Loucy (cell line): Measurements from ENCODE around the gene SYNDIG1.

ENCODE experiments used
- H2AFZ ChIP-seq: fragments of 200-600 bp; sonication (generic); 2 replicates; pipeline ENCODE4 v1.6.0; 2016; ENCODE audit warnings: antibody characterized with exemption, mild to moderate bottlenecking, low read length, moderate library complexity
- H3F3A ChIP-seq: fragments of 200-600 bp; 2 replicates; pipeline ENCODE4 v1.6.0; 2016; ENCODE audit warnings: antibody characterized with exemption, low read depth, mild to moderate bottlenecking
- H3K27me3 ChIP-seq: fragments of 200-600 bp; sonication (generic); 2 replicates; pipeline ENCODE4 v1.6.1; 2014; ENCODE audit warnings: low read length, mild to moderate bottlenecking; ENCODE audit not compliant: insufficient read depth, poor library complexity, severe bottlenecking
- H3K36me3 ChIP-seq: fragments of 200-600 bp; sonication (generic); 2 replicates; pipeline ENCODE4 v1.6.1; 2016; ENCODE audit warnings: low read length; ENCODE audit not compliant: insufficient read depth
- H3K4me1 ChIP-seq: fragments of 200-600 bp; sonication (generic); 2 replicates; pipeline ENCODE4 v1.5.1; 2014; ENCODE audit warnings: low read length, mild to moderate bottlenecking; ENCODE audit not compliant: insufficient read depth, poor library complexity, severe bottlenecking
- H3K4me2 ChIP-seq: fragments of 200-600 bp; sonication (generic); 2 replicates; pipeline ENCODE4 v1.6.0; 2014; ENCODE audit warnings: antibody characterized with exemption, low read length, low read depth, mild to moderate bottlenecking; ENCODE audit not compliant: poor library complexity, severe bottlenecking
- H3K4me3 ChIP-seq: fragments of 200-600 bp; sonication (generic); 2 replicates; pipeline ENCODE4 v1.5.1; 2014; ENCODE audit warnings: low read length, mild to moderate bottlenecking, mixed read lengths; ENCODE audit not compliant: poor library complexity, severe bottlenecking
- H3K79me2 ChIP-seq: fragments of 200-600 bp; sonication (generic); 2 replicates; pipeline ENCODE4 v1.6.1; 2014; ENCODE audit warnings: low read length; ENCODE audit not compliant: insufficient read depth
- H3K9ac ChIP-seq: fragments of 200-600 bp; sonication (generic); 2 replicates; pipeline ENCODE4 v1.6.0; 2014; ENCODE audit warnings: mild to moderate bottlenecking, low read depth, low read length, moderate library complexity; ENCODE audit not compliant: poor library complexity, severe bottlenecking
- H3K9me2 ChIP-seq: fragments of 200-600 bp; sonication (generic); replicated peaks from 2 replicates; pipeline ENCODE4 v1.6.1; 2016; ENCODE audit warnings: low read depth, low read length, mixed read lengths
- H3K9me3 ChIP-seq: fragments of 200-600 bp; sonication (generic); 2 replicates; pipeline ENCODE4 v1.6.1; 2014; ENCODE audit warnings: mild to moderate bottlenecking, antibody characterized with exemption, low read length, low read depth; ENCODE audit not compliant: insufficient read depth
- H4K20me1 ChIP-seq: fragments of 200-600 bp; sonication (generic); 2 replicates; pipeline ENCODE4 v1.6.0; 2014; ENCODE audit warnings: antibody characterized with exemption, low read length, mild to moderate bottlenecking; ENCODE audit not compliant: insufficient read depth, poor library complexity, severe bottlenecking
- EZH2phosphoT487 ChIP-seq: fragments of 200-600 bp; IDR thresholded peaks from 2 replicates; pipeline ENCODE4 v1.6.1; 2018; ENCODE audit warnings: antibody characterized with exemption, mild to moderate bottlenecking, moderate library complexity, borderline replicate concordance
- TF ChIP-seq, protein P1 (sequence below): fragments of 200-600 bp; sonication (generic); conservative IDR thresholded peaks from 2 replicates; pipeline ENCODE4 v1.5.1; 2014; ENCODE audit warnings: mild to moderate bottlenecking, antibody characterized with exemption, low read length

The SYNDIG1 gene

DNA sequence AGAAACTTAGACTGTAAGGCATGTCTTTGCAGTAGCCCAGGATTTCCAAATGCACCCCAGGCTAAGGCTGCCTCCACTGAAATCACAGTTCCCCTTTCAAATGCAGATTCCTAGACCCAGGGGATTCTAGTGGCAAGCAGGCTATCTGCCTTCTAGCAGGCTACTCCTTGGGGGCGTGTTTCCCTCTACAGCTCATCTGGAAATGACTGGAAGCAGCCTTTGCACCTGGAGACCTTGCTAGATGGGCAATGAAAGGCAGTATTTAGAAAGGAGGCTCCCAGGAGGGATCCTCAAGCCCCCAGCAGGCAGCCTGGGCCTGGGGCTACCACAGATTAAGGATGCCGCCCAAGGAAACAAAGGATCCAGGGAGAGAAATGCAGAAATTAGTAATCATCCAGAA lies 26.0 kb upstream of the SYNDIG1 start:
- no peak overlapping the region for H2AFZ ChIP-seq
- H3K4me1 ChIP-seq, result no peaks in the 10 kb centered on the region
- no peak overlapping the region for H3K4me3 ChIP-seq
- H3K27me3 ChIP-seq, result no peaks in the 10 kb centered on the region
- H3K4me2 ChIP-seq, result no peak overlapping the region
- peaks cover 2% of the 10 kb centered on the region; the same call in 1 of the 2 replicates for H3K9me3 ChIP-seq
- H3K9ac ChIP-seq, result no peak overlapping the region
- no peaks in the 10 kb centered on the region for H3K36me3 ChIP-seq
- no peaks in the 10 kb centered on the region for H3K79me2 ChIP-seq
- H4K20me1 ChIP-seq, result no peaks in the 10 kb centered on the region
- no peaks in the 10 kb centered on the region for H3K9me2 ChIP-seq
- no peaks in the 10 kb centered on the region for H3F3A ChIP-seq
- TF ChIP-seq EZH2phosphoT487, result no peak
- TF ChIP-seq, protein P1, sequence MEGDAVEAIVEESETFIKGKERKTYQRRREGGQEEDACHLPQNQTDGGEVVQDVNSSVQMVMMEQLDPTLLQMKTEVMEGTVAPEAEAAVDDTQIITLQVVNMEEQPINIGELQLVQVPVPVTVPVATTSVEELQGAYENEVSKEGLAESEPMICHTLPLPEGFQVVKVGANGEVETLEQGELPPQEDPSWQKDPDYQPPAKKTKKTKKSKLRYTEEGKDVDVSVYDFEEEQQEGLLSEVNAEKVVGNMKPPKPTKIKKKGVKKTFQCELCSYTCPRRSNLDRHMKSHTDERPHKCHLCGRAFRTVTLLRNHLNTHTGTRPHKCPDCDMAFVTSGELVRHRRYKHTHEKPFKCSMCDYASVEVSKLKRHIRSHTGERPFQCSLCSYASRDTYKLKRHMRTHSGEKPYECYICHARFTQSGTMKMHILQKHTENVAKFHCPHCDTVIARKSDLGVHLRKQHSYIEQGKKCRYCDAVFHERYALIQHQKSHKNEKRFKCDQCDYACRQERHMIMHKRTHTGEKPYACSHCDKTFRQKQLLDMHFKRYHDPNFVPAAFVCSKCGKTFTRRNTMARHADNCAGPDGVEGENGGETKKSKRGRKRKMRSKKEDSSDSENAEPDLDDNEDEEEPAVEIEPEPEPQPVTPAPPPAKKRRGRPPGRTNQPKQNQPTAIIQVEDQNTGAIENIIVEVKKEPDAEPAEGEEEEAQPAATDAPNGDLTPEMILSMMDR, result no peak

DNA sequence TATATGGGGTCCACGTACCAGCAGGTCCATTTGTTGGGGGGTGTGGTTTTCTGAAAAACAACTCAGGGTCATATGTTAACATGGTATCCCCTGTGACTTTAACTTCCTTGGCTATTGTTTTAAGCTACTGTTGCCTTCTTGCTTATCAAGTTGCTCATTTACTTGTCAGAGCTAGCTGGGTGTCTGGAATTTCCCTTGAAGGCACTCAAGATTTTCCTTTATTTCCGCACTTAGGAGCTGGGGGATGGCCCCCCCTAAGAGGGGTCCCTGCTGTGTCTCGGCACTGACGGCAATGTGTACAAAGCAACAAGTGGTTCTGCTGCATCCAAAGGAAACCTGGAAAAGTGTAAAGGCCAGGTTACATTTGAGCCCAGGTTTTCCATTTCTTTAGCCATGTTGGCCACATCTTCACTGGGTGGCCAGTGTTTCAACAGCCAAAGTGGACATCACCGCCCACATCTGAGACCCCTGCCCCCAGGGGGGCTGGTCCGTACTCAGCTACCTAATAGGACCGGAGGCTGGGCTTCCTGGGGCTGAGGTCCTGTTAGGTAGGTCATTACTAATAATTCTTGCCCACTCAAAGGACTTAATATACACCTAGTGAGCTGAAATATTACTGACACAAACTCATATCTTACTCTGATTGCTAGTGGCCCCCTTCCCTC lies 24.8 kb upstream of the SYNDIG1 start:
- Histone ChIP-seq H3K9me3 (peaks cover 2% of the 10 kb centered on the region; the same call in 1 of the 2 replicates), H3K4me1 (no peaks in the 10 kb centered on the region), H3K36me3 (no peaks in the 10 kb centered on the region), H3F3A (no peaks in the 10 kb centered on the region), H4K20me1 (no peaks in the 10 kb centered on the region), H3K79me2 (no peaks in the 10 kb centered on the region), H3K4me2 (no peak overlapping the region), H3K4me3 (no peak overlapping the region), H3K9ac (no peak overlapping the region), H2AFZ (no peak overlapping the region), H3K9me2 (no peaks in the 10 kb centered on the region), H3K27me3 (no peaks in the 10 kb centered on the region)
- TF ChIP-seq, protein P1, result no peak
- TF ChIP-seq EZH2phosphoT487, result no peak

DNA sequence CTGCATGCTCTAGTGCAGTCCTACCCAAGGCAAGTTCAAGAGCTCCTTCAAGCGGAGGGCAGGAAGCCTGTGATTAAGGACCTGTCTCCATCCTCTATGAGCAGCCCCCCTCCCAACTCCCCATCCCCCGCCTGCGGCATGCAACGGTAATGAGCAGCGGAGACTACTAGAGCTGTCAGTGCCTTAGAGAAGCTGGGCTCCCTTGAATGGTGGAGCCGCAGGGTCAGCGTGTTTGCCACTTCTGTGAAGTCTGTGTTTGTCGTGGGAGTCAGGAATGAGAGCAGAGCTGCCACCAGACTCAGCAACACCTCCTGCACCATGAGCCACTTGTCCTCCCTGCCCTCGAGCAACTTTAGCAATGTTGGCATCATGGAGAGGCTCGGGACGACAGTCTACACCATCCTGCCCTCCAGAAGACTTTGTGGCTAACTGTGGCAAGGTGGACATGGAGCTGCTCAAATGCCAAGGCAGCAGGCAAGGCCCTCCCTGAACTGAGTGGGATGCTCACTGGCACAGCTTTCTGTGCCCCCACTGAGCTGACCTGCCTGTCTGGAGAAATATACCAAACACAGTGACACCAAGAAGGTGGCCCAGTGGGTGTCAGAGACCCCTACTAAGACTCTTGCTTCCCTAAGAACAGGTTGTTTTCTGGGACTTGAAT lies 23.8 kb upstream of the SYNDIG1 start:
- no peak overlapping the region for H3K4me3 ChIP-seq
- peaks cover 2% of the 10 kb centered on the region; the same call in 1 of the 2 replicates for H3K9me3 ChIP-seq
- H2AFZ ChIP-seq, result no peak overlapping the region
- H3K9ac ChIP-seq, result no peak overlapping the region
- no peaks in the 10 kb centered on the region for H3K79me2 ChIP-seq
- no peaks in the 10 kb centered on the region for H3K4me1 ChIP-seq
- no peaks in the 10 kb centered on the region for H3K36me3 ChIP-seq
- no peaks in the 10 kb centered on the region for H3F3A ChIP-seq
- H3K4me2 ChIP-seq, result no peak overlapping the region
- H3K9me2 ChIP-seq, result no peaks in the 10 kb centered on the region
- H3K27me3 ChIP-seq, result no peaks in the 10 kb centered on the region
- H4K20me1 ChIP-seq, result no peaks in the 10 kb centered on the region
- TF ChIP-seq, protein P1, result no peak
- no peak for TF ChIP-seq EZH2phosphoT487
